Measurements from ENCODE around the gene RPL39. TPM values are rescaled to one million over a fixed set of nuclear protein-coding genes. Genes with fewer than 3 reads are reported as not detected.

The RPL39 gene
- total RNA-seq, 1 donor = 1,740 TPM

- peak; percentile 54 for DNase-seq (ENCODE audit: insufficient read length, low spot score, missing footprints)
- Histone ChIP-seq H3K4me3 (ENCODE audit: insufficient read depth, low read length) (peak overlapping the region; percentile 90), H3K36me3 (ENCODE audit: insufficient read depth, low read length) (peaks cover 29% of the 10 kb centered on the region), H2AFZ (ENCODE audit: low read length) (peak overlapping the region; percentile 69), H3K27ac (ENCODE audit: low read depth, low read length) (peak overlapping the region; percentile 88), H4K20me1 (ENCODE audit: insufficient read depth, low read length) (peaks cover 34% of the 10 kb centered on the region), H3K9me3 (ENCODE audit: low read depth, low read length) (no peaks in the 10 kb centered on the region), H3K79me2 (ENCODE audit: insufficient read depth, low read length) (peaks cover 47% of the 10 kb centered on the region), H3K27me3 (ENCODE audit: insufficient read depth, low read length) (no peaks in the 10 kb centered on the region), H3K4me2 (ENCODE audit: insufficient read depth, low read length) (peak overlapping the region; percentile 85), H3K4me1 (ENCODE audit: insufficient read depth, low read length) (peaks cover 12% of the 10 kb centered on the region)
- TF ChIP-seq CTCF (IDR thresholded peaks at IDR 0.05; ENCODE audit: extremely low read depth, low read depth, low read length) = peak; percentile 31
Observed at GRCh38 chrX:119790977-119791436, 423 bp downstream of the RPL39 start.

GRCh38 chrX:119784747-119785446 is 6.5 kb downstream of the RPL39 start:
- peak; percentile 46 for TF ChIP-seq CTCF (IDR thresholded peaks at IDR 0.05; ENCODE audit: extremely low read depth, low read depth, low read length)
- no peaks in the 10 kb centered on the region for H3K27me3 ChIP-seq (ENCODE audit: insufficient read depth, low read length)
- H3K79me2 ChIP-seq (ENCODE audit: insufficient read depth, low read length) = peaks cover 33% of the 10 kb centered on the region
- peaks cover 33% of the 10 kb centered on the region for H4K20me1 ChIP-seq (ENCODE audit: insufficient read depth, low read length)
- no peak overlapping the region for H3K4me3 ChIP-seq (ENCODE audit: insufficient read depth, low read length)
- peak; percentile 53 for DNase-seq (ENCODE audit: insufficient read length, low spot score, missing footprints)
- no peak overlapping the region for H3K27ac ChIP-seq (ENCODE audit: low read depth, low read length)
- H2AFZ ChIP-seq (ENCODE audit: low read length) = no peak overlapping the region
- peaks cover 12% of the 10 kb centered on the region for H3K4me1 ChIP-seq (ENCODE audit: insufficient read depth, low read length)
- H3K4me2 ChIP-seq (ENCODE audit: insufficient read depth, low read length) = no peak overlapping the region
- H3K36me3 ChIP-seq (ENCODE audit: insufficient read depth, low read length) = peaks cover 43% of the 10 kb centered on the region
- H3K9me3 ChIP-seq (ENCODE audit: low read depth, low read length) = no peaks in the 10 kb centered on the region

GRCh38 chrX:119783026-119783425 is 8.4 kb downstream of the RPL39 start:
- Histone ChIP-seq H4K20me1 (ENCODE audit: insufficient read depth, low read length) (peaks cover 17% of the 10 kb centered on the region), H3K4me1 (ENCODE audit: insufficient read depth, low read length) (peaks cover 3% of the 10 kb centered on the region)
- no peak for TF ChIP-seq CTCF (IDR thresholded peaks at IDR 0.05; ENCODE audit: extremely low read depth, low read depth, low read length)

GRCh38 chrX:119778829-119779228 is 12.6 kb downstream of the RPL39 start:
- Histone ChIP-seq H3K36me3 (ENCODE audit: insufficient read depth, low read length) (peaks cover 8% of the 10 kb centered on the region), H3K27ac (ENCODE audit: low read depth, low read length) (no peak overlapping the region), H3K4me3 (ENCODE audit: insufficient read depth, low read length) (no peak overlapping the region), H3K79me2 (ENCODE audit: insufficient read depth, low read length) (no peaks in the 10 kb centered on the region), H3K4me2 (ENCODE audit: insufficient read depth, low read length) (no peak overlapping the region), H3K4me1 (ENCODE audit: insufficient read depth, low read length) (no peaks in the 10 kb centered on the region), H4K20me1 (ENCODE audit: insufficient read depth, low read length) (peaks cover 6% of the 10 kb centered on the region), H2AFZ (ENCODE audit: low read length) (no peak overlapping the region), H3K9me3 (ENCODE audit: low read depth, low read length) (no peaks in the 10 kb centered on the region), H3K27me3 (ENCODE audit: insufficient read depth, low read length) (no peaks in the 10 kb centered on the region)
- no peak for DNase-seq (ENCODE audit: insufficient read length, low spot score, missing footprints)
- TF ChIP-seq CTCF (IDR thresholded peaks at IDR 0.05; ENCODE audit: extremely low read depth, low read depth, low read length) = no peak

More at GRCh38 chrX:119783026-119783425, 8.4 kb downstream of the RPL39 start:
- Histone ChIP-seq H3K4me3 (ENCODE audit: insufficient read depth, low read length) (no peak overlapping the region), H3K9me3 (ENCODE audit: low read depth, low read length) (no peaks in the 10 kb centered on the region), H3K36me3 (ENCODE audit: insufficient read depth, low read length) (peaks cover 33% of the 10 kb centered on the region), H2AFZ (ENCODE audit: low read length) (no peak overlapping the region), H3K4me2 (ENCODE audit: insufficient read depth, low read length) (no peak overlapping the region), H3K27me3 (ENCODE audit: insufficient read depth, low read length) (no peaks in the 10 kb centered on the region), H3K79me2 (ENCODE audit: insufficient read depth, low read length) (peaks cover 16% of the 10 kb centered on the region), H3K27ac (ENCODE audit: low read depth, low read length) (no peak overlapping the region)
- no peak for DNase-seq (ENCODE audit: insufficient read length, low spot score, missing footprints)
